IPS-18a (cell line): ENCODE data around the gene NAV2.

Experiments used
- H3K27ac ChIP-seq: one replicate; pipeline ENCODE4 v1.5.1; 2013; ENCODE audit warnings: low read length
- H3K27me3 ChIP-seq: one replicate; pipeline ENCODE4 v1.6.1; 2013; ENCODE audit warnings: mild to moderate bottlenecking, low read length; ENCODE audit not compliant: control insufficient read depth, insufficient read depth
- H3K36me3 ChIP-seq: one replicate; pipeline ENCODE4 v1.6.1; 2013; ENCODE audit warnings: low read depth, low read length; ENCODE audit not compliant: control insufficient read depth
- H3K4me1 ChIP-seq: one replicate; pipeline ENCODE4 v1.6.1; 2013; ENCODE audit warnings: low read depth, low read length; ENCODE audit not compliant: control insufficient read depth
- H3K4me3 ChIP-seq: one replicate; pipeline ENCODE4 v1.5.1; 2013; ENCODE audit warnings: low read length
- H3K9ac ChIP-seq: one replicate; pipeline ENCODE4 v1.6.1; 2013; ENCODE audit warnings: mild to moderate bottlenecking, low read length, moderate library complexity
- H3K9me3 ChIP-seq: one replicate; pipeline ENCODE4 v1.6.1; 2013; ENCODE audit warnings: low read depth, low read length; ENCODE audit not compliant: control insufficient read depth

Gene NAV2

DNA sequence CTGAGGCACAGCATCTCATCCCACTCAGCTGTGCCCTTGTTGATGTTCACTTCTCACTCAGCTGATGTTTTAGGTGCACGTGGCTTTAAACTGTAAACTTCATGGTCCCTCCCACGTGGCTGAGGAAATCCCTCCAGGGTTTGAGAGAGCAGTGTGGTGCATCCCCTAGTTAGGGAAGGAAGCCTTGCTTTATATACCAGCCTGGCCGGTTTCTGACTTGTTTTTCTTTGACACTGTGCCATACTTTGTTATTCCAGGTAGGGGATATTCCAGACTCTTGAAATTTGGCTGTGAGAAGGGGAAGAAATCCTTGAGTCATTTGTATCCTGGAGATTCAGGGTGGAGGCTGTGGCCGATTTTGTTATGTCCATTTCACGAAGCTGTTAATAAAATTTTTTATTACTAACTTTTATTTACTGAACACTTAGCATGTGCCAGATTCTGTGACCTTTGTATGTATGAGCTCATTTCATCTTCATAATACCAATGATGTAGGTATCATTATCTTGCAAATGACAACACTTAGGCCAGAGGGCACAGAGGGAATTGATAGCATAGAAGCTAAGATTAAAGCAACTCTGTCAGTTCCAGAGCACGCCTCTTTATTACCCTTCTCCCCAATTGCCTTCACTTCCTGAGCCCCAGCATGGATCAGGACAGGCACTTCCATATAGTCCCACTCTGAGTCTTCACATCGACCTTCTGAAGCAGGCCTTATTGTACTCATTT lies 116.6 kb downstream of the NAV2 start:
- H3K27me3 ChIP-seq, result no peaks in the 10 kb centered on the region
- H3K9me3 ChIP-seq, result no peaks in the 10 kb centered on the region
- H3K4me1 ChIP-seq, result peaks cover 42% of the 10 kb centered on the region
- peaks cover 15% of the 10 kb centered on the region for H3K36me3 ChIP-seq
- H3K27ac ChIP-seq, result no peak overlapping the region
- H3K4me3 ChIP-seq, result no peak overlapping the region
- H3K9ac ChIP-seq, result no peak overlapping the region

- H3K9me3 ChIP-seq, result no peaks in the 10 kb centered on the region
Measured at GRCh38 chr11:19832086-19832750, 119.6 kb downstream of the NAV2 start.

GRCh38 chr11:19832901-19833300 lies 120.3 kb downstream of the NAV2 start:
- H3K36me3 ChIP-seq, result peaks cover 38% of the 10 kb centered on the region
- H3K9ac ChIP-seq, result no peak overlapping the region
- no peaks in the 10 kb centered on the region for H3K27me3 ChIP-seq
- H3K27ac ChIP-seq, result no peak overlapping the region
- H3K4me1 ChIP-seq, result peaks cover 30% of the 10 kb centered on the region
- no peaks in the 10 kb centered on the region for H3K9me3 ChIP-seq
- no peak overlapping the region for H3K4me3 ChIP-seq

More at GRCh38 chr11:19832086-19832750, 119.6 kb downstream of the NAV2 start:
- Histone ChIP-seq H3K27ac (no peak overlapping the region), H3K27me3 (no peaks in the 10 kb centered on the region), H3K4me3 (no peak overlapping the region), H3K4me1 (peaks cover 34% of the 10 kb centered on the region), H3K9ac (no peak overlapping the region), H3K36me3 (peaks cover 35% of the 10 kb centered on the region)

DNA sequence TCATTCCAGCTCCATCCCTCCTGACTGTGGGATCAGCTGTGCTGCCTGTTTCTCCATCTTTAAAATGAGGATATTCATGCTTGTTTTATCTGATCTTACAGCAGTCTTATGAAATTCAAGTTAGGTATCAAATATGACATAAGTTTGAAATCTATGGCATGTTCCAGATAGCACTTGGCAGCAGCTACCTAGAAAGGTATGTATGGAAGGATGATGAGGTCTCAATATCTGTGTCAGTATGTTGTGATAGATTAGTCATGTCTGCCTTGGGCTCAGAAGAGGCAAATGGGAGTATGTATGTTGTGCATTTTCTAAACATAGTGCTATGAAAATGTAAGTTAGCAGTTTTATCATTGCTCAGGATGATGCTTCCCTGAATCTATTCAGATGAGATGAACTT lies 122.1 kb downstream of the NAV2 start:
- Histone ChIP-seq H3K27ac (no peak overlapping the region), H3K4me1 (peaks cover 12% of the 10 kb centered on the region), H3K36me3 (peaks cover 39% of the 10 kb centered on the region), H3K9ac (no peak overlapping the region), H3K27me3 (no peaks in the 10 kb centered on the region), H3K9me3 (no peaks in the 10 kb centered on the region), H3K4me3 (no peak overlapping the region)

DNA sequence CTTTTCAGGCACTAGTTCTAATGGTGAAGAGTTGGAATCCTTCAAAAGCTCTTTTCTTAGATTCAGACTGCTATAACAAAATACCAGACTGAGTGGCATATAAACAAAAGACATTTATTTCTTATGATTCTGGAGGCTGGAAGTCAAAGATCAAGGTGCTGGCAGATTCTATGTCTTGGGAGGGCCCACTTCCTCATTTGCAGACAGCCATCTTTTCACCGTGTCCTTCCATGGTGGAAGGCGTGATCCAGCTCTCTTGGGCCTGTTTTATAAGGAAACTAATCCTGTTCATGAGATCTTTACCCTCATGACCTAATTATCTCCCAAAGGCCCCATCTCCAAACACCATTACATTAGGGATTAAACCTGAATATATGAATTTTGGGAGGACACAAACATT lies 124.0 kb downstream of the NAV2 start:
- H3K4me3 ChIP-seq, result no peak overlapping the region
- H3K9ac ChIP-seq, result no peak overlapping the region
- peaks cover 3% of the 10 kb centered on the region for H3K4me1 ChIP-seq
- H3K36me3 ChIP-seq, result peaks cover 41% of the 10 kb centered on the region
- no peak overlapping the region for H3K27ac ChIP-seq
- H3K27me3 ChIP-seq, result no peaks in the 10 kb centered on the region
- H3K9me3 ChIP-seq, result no peaks in the 10 kb centered on the region

- peaks cover 40% of the 10 kb centered on the region for H3K36me3 ChIP-seq
- H3K4me1 ChIP-seq, result no peaks in the 10 kb centered on the region
- H3K9me3 ChIP-seq, result no peaks in the 10 kb centered on the region
- H3K4me3 ChIP-seq, result no peak overlapping the region
- H3K27ac ChIP-seq, result no peak overlapping the region
- no peaks in the 10 kb centered on the region for H3K27me3 ChIP-seq
- H3K9ac ChIP-seq, result no peak overlapping the region
Measured at GRCh38 chr11:19838994-19839768, 126.5 kb downstream of the NAV2 start.

DNA sequence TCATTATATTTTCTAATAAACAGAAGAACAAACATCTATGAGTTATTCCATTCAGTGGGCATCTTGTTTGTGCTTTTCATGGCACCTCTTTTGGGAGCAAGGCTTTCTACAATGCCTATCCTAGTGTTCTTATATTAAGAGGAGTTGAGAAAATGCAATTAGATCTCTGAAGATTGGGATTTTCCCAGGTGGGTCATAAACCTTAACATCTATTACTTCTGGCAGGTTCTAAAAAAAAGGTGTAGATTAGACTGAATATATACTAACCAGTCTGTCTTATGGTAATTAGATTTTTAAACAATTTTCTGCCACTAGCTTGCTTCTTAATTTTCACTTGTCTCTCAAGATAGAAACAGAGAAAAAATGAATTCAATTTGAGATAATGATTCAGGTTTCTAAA lies 128.3 kb downstream of the NAV2 start:
- H3K36me3 ChIP-seq, result peaks cover 38% of the 10 kb centered on the region
- no peaks in the 10 kb centered on the region for H3K4me1 ChIP-seq
- H3K4me3 ChIP-seq, result no peak overlapping the region
- H3K27me3 ChIP-seq, result no peaks in the 10 kb centered on the region
- H3K9ac ChIP-seq, result no peak overlapping the region
- no peaks in the 10 kb centered on the region for H3K9me3 ChIP-seq
- no peak overlapping the region for H3K27ac ChIP-seq

DNA sequence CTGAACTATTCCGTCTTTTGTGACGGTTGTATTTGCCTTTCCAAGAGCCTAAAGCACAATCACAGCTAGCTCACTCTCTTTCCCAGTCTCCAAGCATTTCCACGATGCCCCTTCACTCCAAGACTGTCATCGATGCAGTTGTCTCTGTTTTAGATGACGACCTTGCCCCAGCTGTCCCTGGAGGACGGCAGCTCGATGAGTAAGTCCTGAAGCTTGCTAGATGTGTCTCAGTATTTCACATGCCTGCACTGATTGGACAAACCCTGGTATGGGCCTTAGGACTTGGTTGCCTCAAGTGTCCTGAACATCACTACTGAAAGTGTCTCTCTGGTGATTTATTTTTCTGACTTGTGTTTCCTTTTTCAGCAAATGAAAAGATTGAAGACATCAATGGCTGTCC lies 129.9 kb downstream of the NAV2 start:
- no peak overlapping the region for H3K9ac ChIP-seq
- no peaks in the 10 kb centered on the region for H3K9me3 ChIP-seq
- no peak overlapping the region for H3K4me3 ChIP-seq
- H3K27ac ChIP-seq, result no peak overlapping the region
- peaks cover 10% of the 10 kb centered on the region for H3K4me1 ChIP-seq
- no peaks in the 10 kb centered on the region for H3K27me3 ChIP-seq
- H3K36me3 ChIP-seq, result peaks cover 32% of the 10 kb centered on the region

DNA sequence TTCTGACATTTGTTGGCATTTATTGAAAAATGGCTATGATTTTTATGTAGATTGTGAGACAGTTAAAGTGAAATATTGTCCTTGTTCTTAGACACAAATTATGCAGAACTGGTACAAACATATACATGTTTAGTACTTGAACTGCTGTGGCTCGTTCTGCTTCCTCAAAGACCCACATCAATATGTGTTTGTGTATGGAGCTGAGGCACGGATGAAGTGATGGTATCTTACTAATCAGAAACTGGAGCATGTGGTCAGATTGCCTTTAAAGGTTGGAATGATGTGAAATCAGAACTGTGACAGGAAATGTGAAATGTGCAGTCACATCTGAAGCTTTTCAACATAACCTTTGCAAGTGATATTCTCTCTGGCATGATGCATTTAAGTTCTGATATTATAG lies 130.4 kb downstream of the NAV2 start:
- H3K27ac ChIP-seq, result no peak overlapping the region
- no peaks in the 10 kb centered on the region for H3K27me3 ChIP-seq
- H3K9ac ChIP-seq, result no peak overlapping the region
- H3K4me1 ChIP-seq, result peaks cover 15% of the 10 kb centered on the region
- no peaks in the 10 kb centered on the region for H3K9me3 ChIP-seq
- peaks cover 32% of the 10 kb centered on the region for H3K36me3 ChIP-seq
- H3K4me3 ChIP-seq, result no peak overlapping the region

GRCh38 chr11:19844012-19844411 lies 131.4 kb downstream of the NAV2 start:
- Histone ChIP-seq H3K4me3 (no peak overlapping the region), H3K27me3 (no peaks in the 10 kb centered on the region), H3K36me3 (peaks cover 32% of the 10 kb centered on the region), H3K9me3 (no peaks in the 10 kb centered on the region), H3K4me1 (peaks cover 23% of the 10 kb centered on the region), H3K9ac (no peak overlapping the region), H3K27ac (no peak overlapping the region)

DNA sequence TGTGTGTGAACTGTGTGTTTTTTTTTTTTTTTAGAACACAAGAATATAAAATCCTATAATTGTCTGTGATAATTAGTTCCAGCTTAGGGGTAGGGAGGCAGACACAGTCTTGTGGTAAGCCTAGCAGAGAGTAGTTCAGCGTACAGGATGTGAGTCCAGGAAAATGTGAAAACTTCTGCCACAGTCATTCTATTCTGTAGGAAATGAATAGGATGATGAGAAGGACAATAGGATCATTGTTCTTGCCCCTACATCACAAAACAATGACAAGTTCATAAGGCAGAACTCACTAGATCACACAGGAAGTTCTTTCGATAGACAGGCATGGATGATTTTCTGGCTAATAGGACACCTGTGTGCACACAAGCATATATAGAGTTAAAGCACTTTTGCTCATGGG lies 132.2 kb downstream of the NAV2 start:
- H3K27ac ChIP-seq, result no peak overlapping the region
- peaks cover 23% of the 10 kb centered on the region for H3K4me1 ChIP-seq
- no peaks in the 10 kb centered on the region for H3K9me3 ChIP-seq
- H3K4me3 ChIP-seq, result no peak overlapping the region
- H3K27me3 ChIP-seq, result no peaks in the 10 kb centered on the region
- no peak overlapping the region for H3K9ac ChIP-seq
- H3K36me3 ChIP-seq, result peaks cover 32% of the 10 kb centered on the region
